Activated CD4-positive, alpha-beta T cell treated with anti-CD3 and anti-CD28 coated beads for 36 hours (primary cell): ENCODE data around the gene IMPA2. TPM values are rescaled to one million over a fixed set of nuclear protein-coding genes. Genes with fewer than 3 reads are reported as not detected.
A peak's percentile ranks its signal among the peaks of the same experiment; 100 is the strongest.

Experiments used
- ATAC-seq: fragments of 200-7000 bp; cut with Tn5 transposase; one replicate; pipeline ENCODE4 v1.10.0; 2021; ENCODE audit warnings: mild to moderate bottlenecking, moderate library complexity
- CTCF ChIA-PET: fragments of 350-600 bp; sonication (Branson Sonifier 250); formaldehyde crosslinking; loops from one replicate; lab custom pipeline; 2021; ENCODE audit warnings: antibody characterized with exemption; lab: Charles Lee
- POLR2A ChIA-PET: fragments of 350-600 bp; sonication (Branson Sonifier 250); formaldehyde crosslinking; loops from one replicate; lab custom pipeline; 2021; ENCODE audit warnings: antibody characterized with exemption, inconsistent platforms; lab: Charles Lee
- DNase-seq: peaks from one replicate; pipeline ENCODE4 v3.0.0-alpha.2; 2020
- H3K27ac Mint-ChIP-seq: one replicate; pipeline ENCODE4 v1.8.0; 2021; ENCODE audit warnings: mixed read lengths
- H3K27me3 Mint-ChIP-seq: one replicate; pipeline ENCODE4 v1.8.0; 2021; ENCODE audit warnings: mixed read lengths
- H3K36me3 Mint-ChIP-seq: one replicate; pipeline ENCODE4 v1.8.0; 2021; ENCODE audit warnings: low read depth, mixed read lengths
- H3K4me1 Mint-ChIP-seq: one replicate; pipeline ENCODE4 v1.8.0; 2021; ENCODE audit warnings: mixed read lengths
- H3K4me3 Mint-ChIP-seq: one replicate; pipeline ENCODE4 v1.8.0; 2021; ENCODE audit warnings: mild to moderate bottlenecking, moderate library complexity, mixed read lengths
- H3K9me3 Mint-ChIP-seq: one replicate; pipeline ENCODE4 v1.8.0; 2021; ENCODE audit warnings: low read depth, mixed read lengths
- intact Hi-C, 2 experiments: fragments of 100-400 bp; cut with DNase I in 1 of 2; cut with micrococcal nuclease in 1 of 2; formaldehyde crosslinking; loops; one replicate each; pipeline versions ENCODE4 v1.14.2 to v1.15.1; 2022 to 2024; cut with DNase I, micrococcal nuclease
- total RNA-seq, 2 experiments: library from RNA; stranded (reverse); gene quantifications; one replicate each; pipeline ENCODE4 v1.2.3, GENCODE V29; 2021

IMPA2 gene
- total RNA-seq, 2 experiments from 2014 or later, result 20.8 to 23.5 TPM

- ChIA-PET CTCF (interaction anchor here (1.1 to 4.6 kb wide), 3 partner anchors 43 to 247 kb away, joined by 4 to 33 read pairs (median 5); no protein-coding TSS in a partner anchor), POLR2A (interaction anchor here (0.6 to 1.0 kb wide), 4 partner anchors 14 to 396 kb away, joined by 3 to 7 read pairs (median 4); partner anchors contain the start of gene AFG3L2)
- DNase-seq (peak; percentile 99), ATAC-seq (peak; percentile 95)
- H3K27me3 Mint-ChIP-seq, result peaks cover 4% of the 10 kb centered on the region
- H3K4me1 Mint-ChIP-seq, result peaks cover 16% of the 10 kb centered on the region
- peak overlapping the region; percentile 82 for H3K27ac Mint-ChIP-seq
- H3K4me3 Mint-ChIP-seq, result peak overlapping the region; percentile 91
- no peaks in the 10 kb centered on the region for H3K36me3 Mint-ChIP-seq
- intact Hi-C loops, result loop anchor here (1.0 to 10.0 kb wide), 10 partner anchors 33 to 904 kb away; partner anchors contain the start of genes CHMP1B (in 2 of the 2), MPPE1 (in 2 of the 2), AFG3L2 (in 1 of the 2) and CEP76 (in 1 of the 2)
- no peaks in the 10 kb centered on the region for H3K9me3 Mint-ChIP-seq
Measured at GRCh38 chr18:11980494-11981191, 664 bp upstream of the IMPA2 start.

- Mint-ChIP-seq H3K27me3 (peaks cover 4% of the 10 kb centered on the region), H3K27ac (peak overlapping the region; percentile 73), H3K36me3 (no peaks in the 10 kb centered on the region), H3K4me1 (peaks cover 16% of the 10 kb centered on the region), H3K4me3 (peak overlapping the region; percentile 91), H3K9me3 (no peaks in the 10 kb centered on the region)
- DNase-seq (peak; percentile 29), ATAC-seq (peak; percentile 1)
- ChIA-PET CTCF (interaction anchor here (0.7 to 4.6 kb wide), 5 partner anchors 13 to 214 kb away, joined by 3 to 33 read pairs (median 3); no protein-coding TSS in a partner anchor), POLR2A (interaction anchor here (0.5 kb wide), 1 partner anchor 132 kb away, joined by 3 read pairs; no protein-coding TSS in a partner anchor)
- intact Hi-C loops, result loop anchor here (1.0 to 10.0 kb wide), 10 partner anchors 34 to 903 kb away; partner anchors contain the start of genes CHMP1B (in 2 of the 2), MPPE1 (in 2 of the 2), AFG3L2 (in 1 of the 2) and CEP76 (in 1 of the 2)
Measured at GRCh38 chr18:11981543-11982366, 448 bp downstream of the IMPA2 start.

DNA sequence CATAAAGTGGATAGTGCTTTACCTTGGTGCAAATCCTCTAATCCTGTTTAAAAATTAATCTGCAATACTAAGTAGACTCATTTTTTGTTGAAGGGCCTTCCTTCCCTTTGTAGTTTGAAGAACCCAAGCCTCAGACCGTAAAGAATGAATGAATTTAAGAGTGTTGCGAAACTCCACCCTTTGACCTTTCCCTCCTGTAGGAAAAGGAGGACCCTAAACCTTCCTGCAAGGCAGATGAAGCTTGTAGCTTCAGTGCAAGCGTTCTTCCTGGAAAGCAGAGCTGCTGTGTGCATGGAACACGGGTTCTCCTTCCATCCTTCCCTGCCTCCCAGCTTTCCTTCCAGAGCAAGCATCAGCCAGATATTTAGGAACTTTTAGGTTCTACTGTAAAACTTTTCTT is 1.7 kb downstream of the IMPA2 start:
- Mint-ChIP-seq H3K27ac (no peak overlapping the region), H3K4me1 (peaks cover 16% of the 10 kb centered on the region), H3K36me3 (no peaks in the 10 kb centered on the region), H3K27me3 (peaks cover 4% of the 10 kb centered on the region), H3K9me3 (no peaks in the 10 kb centered on the region), H3K4me3 (peak overlapping the region; percentile 91)
- intact Hi-C loops, result loop anchor here (5.0 to 10.0 kb wide), 2 partner anchors 54 to 672 kb away; partner anchors contain the start of gene SPIRE1 (in 1 of the 2)
- POLR2A ChIA-PET, result no interaction called here
- CTCF ChIA-PET, result interaction anchor here (0.6 to 4.6 kb wide), 5 partner anchors 12 to 250 kb away, joined by 3 to 33 read pairs (median 3); no protein-coding TSS in a partner anchor
- DNase-seq (no peak), ATAC-seq (no peak)

GRCh38 chr18:11983592-11983991 is 2.3 kb downstream of the IMPA2 start:
- no peaks in the 10 kb centered on the region for H3K9me3 Mint-ChIP-seq
- intact Hi-C loops, result loop anchor here (5.0 to 10.0 kb wide), 2 partner anchors 54 to 671 kb away; partner anchors contain the start of gene SPIRE1 (in 1 of the 2)
- ChIA-PET POLR2A (no interaction called here), CTCF (interaction anchor here (0.7 to 4.6 kb wide), 3 partner anchors 12 to 53 kb away, joined by 3 to 33 read pairs (median 25); no protein-coding TSS in a partner anchor)
- peaks cover 16% of the 10 kb centered on the region for H3K4me1 Mint-ChIP-seq
- no peak for DNase-seq
- no peaks in the 10 kb centered on the region for H3K36me3 Mint-ChIP-seq
- no peak for ATAC-seq
- no peak overlapping the region for H3K27ac Mint-ChIP-seq
- H3K4me3 Mint-ChIP-seq, result no peak overlapping the region
- H3K27me3 Mint-ChIP-seq, result peaks cover 4% of the 10 kb centered on the region

DNA sequence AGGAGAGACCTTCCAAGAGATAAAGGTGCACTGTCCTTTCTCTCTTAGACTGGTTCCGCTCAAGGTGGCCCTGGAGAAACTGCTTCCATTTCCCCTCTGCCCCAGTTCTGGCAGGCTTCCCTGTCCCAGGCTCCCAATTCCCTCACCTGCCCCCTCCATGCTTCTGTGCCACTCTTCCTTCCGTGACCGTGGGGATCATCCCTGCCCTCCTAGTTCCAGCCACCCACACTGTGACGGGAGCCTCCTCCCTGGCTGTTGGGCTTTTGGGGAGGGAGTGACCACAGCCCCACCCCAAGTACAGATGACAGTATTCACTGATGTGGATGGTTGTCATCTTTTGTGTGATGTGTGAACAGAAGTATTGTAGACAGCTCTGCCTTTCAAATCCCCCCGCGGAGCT is 2.8 kb downstream of the IMPA2 start:
- intact Hi-C loops, result loop anchor here (5.0 to 10.0 kb wide), 2 partner anchors 53 to 671 kb away; partner anchors contain the start of gene SPIRE1 (in 1 of the 2)
- no peak for ATAC-seq
- H3K27me3 Mint-ChIP-seq, result peaks cover 4% of the 10 kb centered on the region

DNA sequence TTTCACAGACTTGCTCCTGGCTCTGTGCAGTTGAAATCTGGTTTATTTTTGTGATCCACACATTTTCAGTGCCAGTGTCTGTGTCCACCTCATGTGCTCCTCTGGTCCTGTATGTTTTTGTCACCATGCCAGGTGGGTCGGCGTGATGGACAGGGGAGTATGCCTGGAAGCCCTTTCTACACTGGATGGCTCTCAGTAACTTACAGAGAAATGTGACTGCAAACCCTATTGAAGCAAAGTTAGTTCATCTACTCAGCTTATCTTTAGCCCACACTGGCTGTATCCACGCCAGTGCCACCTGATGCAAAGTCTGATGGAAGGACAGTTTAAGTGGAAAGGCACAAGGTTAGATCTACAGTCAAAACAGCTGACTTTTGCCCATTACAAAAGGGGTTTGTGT is 4.3 kb downstream of the IMPA2 start:
- H3K4me3 Mint-ChIP-seq, result no peak overlapping the region
- H3K9me3 Mint-ChIP-seq, result no peaks in the 10 kb centered on the region
- H3K36me3 Mint-ChIP-seq, result no peaks in the 10 kb centered on the region
- peaks cover 8% of the 10 kb centered on the region for H3K4me1 Mint-ChIP-seq
- no peak for ATAC-seq
- intact Hi-C loops, result loop anchor here in 1 of 2 experiments (10.0 kb wide), 1 partner anchor 669 kb away; the partner anchor contains the start of gene SPIRE1
- POLR2A ChIA-PET, result no interaction called here
- peaks cover 4% of the 10 kb centered on the region for H3K27me3 Mint-ChIP-seq
- CTCF ChIA-PET, result no interaction called here
- H3K27ac Mint-ChIP-seq, result no peak overlapping the region
- no peak for DNase-seq

More for the DNA sequence above, 2.8 kb downstream of the IMPA2 start:
- H3K4me1 Mint-ChIP-seq, result peaks cover 16% of the 10 kb centered on the region
- no peak overlapping the region for H3K27ac Mint-ChIP-seq
- H3K4me3 Mint-ChIP-seq, result no peak overlapping the region
- CTCF ChIA-PET, result interaction anchor here (2.8 to 4.6 kb wide), 2 partner anchors 11 to 46 kb away, joined by 25 to 33 read pairs; no protein-coding TSS in a partner anchor
- POLR2A ChIA-PET, result no interaction called here
- DNase-seq, result no peak
- H3K36me3 Mint-ChIP-seq, result no peaks in the 10 kb centered on the region
- no peaks in the 10 kb centered on the region for H3K9me3 Mint-ChIP-seq

DNA sequence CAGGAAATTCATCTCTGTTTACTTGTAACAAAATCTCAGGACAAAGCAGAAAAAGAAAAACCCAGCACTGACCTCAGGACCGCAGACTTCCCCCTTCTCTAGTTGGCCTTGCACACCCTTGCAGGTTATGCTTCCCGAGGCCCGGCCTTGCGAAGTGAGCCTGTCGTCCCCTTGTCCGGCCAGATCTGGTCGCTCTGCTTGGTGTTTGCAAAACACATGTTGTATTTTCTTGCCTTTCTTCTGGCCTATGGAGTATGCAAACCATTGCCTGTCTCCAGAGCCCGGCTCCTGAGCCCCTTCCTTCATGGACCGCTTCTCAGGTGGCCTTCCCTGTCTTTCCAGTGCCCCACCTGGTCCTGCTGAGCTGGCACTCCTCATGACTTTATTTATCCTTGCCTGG is 4.8 kb downstream of the IMPA2 start:
- intact Hi-C loops, result loop anchor here in 1 of 2 experiments (10.0 kb wide), 1 partner anchor 669 kb away; the partner anchor contains the start of gene SPIRE1
- Mint-ChIP-seq H3K27ac (no peak overlapping the region), H3K4me3 (no peak overlapping the region), H3K27me3 (peaks cover 4% of the 10 kb centered on the region), H3K36me3 (no peaks in the 10 kb centered on the region), H3K4me1 (peaks cover 8% of the 10 kb centered on the region), H3K9me3 (no peaks in the 10 kb centered on the region)
- ChIA-PET CTCF (no interaction called here), POLR2A (no interaction called here)
- DNase-seq (no peak), ATAC-seq (no peak)

GRCh38 chr18:11987527-11987926 is 6.2 kb downstream of the IMPA2 start:
- CTCF ChIA-PET, result interaction anchor here (1.7 kb wide), 1 partner anchor 50 kb away, joined by 5 read pairs; no protein-coding TSS in a partner anchor
- no peak overlapping the region for H3K4me3 Mint-ChIP-seq
- DNase-seq (no peak), ATAC-seq (no peak)
- H3K4me1 Mint-ChIP-seq, result peaks cover 3% of the 10 kb centered on the region
- POLR2A ChIA-PET, result no interaction called here
- peaks cover 4% of the 10 kb centered on the region for H3K27me3 Mint-ChIP-seq
- intact Hi-C loops, result loop anchor here in 1 of 2 experiments (10.0 kb wide), 1 partner anchor 667 kb away; the partner anchor contains the start of gene SPIRE1
- no peaks in the 10 kb centered on the region for H3K36me3 Mint-ChIP-seq
- H3K9me3 Mint-ChIP-seq, result no peaks in the 10 kb centered on the region
- H3K27ac Mint-ChIP-seq, result no peak overlapping the region

DNA sequence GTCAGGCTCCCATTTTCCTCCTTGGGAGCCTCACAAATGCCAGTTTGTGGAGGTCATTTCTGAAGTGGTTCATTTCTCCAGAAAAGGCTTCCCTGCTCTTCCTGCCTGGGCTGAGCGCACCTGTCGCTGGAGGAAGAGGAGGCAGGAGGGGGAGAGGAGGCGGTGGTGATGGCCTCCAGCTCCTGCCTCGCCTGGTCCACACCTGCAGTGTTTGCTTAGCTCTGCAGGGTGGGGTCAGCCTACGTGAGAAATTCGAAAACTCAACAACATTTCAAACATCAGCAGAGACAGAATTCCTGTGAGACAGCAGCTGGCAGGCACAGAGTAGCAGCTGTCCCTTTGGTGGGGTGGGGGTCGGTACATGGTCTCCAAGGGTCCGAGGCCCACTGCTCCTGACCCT is 7.9 kb downstream of the IMPA2 start:
- Mint-ChIP-seq H3K4me1 (no peaks in the 10 kb centered on the region), H3K4me3 (no peak overlapping the region), H3K9me3 (no peaks in the 10 kb centered on the region), H3K27ac (no peak overlapping the region), H3K36me3 (no peaks in the 10 kb centered on the region), H3K27me3 (no peaks in the 10 kb centered on the region)
- ATAC-seq (no peak), DNase-seq (no peak)
- POLR2A ChIA-PET, result no interaction called here
- intact Hi-C loops, result loop anchor here in 1 of 2 experiments (10.0 kb wide), 1 partner anchor 666 kb away; the partner anchor contains the start of gene SPIRE1
- CTCF ChIA-PET, result interaction anchor here (0.9 kb wide), 1 partner anchor 51 kb away, joined by 3 read pairs; no protein-coding TSS in a partner anchor

- intact Hi-C loops, result loop anchor here (10.0 kb wide), 2 partner anchors 335 to 665 kb away; partner anchors contain the start of gene SPIRE1 (in 1 of the 2)
- ATAC-seq (no peak), DNase-seq (no peak)
- POLR2A ChIA-PET, result no interaction called here
- H3K36me3 Mint-ChIP-seq, result no peaks in the 10 kb centered on the region
- no peaks in the 10 kb centered on the region for H3K27me3 Mint-ChIP-seq
- H3K4me1 Mint-ChIP-seq, result no peaks in the 10 kb centered on the region
- CTCF ChIA-PET, result interaction anchor here (0.7 to 0.9 kb wide), 2 partner anchors 20 to 52 kb away, joined by 3 to 5 read pairs; no protein-coding TSS in a partner anchor
- no peaks in the 10 kb centered on the region for H3K9me3 Mint-ChIP-seq
- no peak overlapping the region for H3K27ac Mint-ChIP-seq
- no peak overlapping the region for H3K4me3 Mint-ChIP-seq
Measured at GRCh38 chr18:11989966-11990380, 8.7 kb downstream of the IMPA2 start.
